Muscle of leg (tissue), 11 donors: ENCODE data around the gene TSPOAP1. TPM values are rescaled to one million over a fixed set of nuclear protein-coding genes. Genes with fewer than 3 reads are reported as not detected.

ENCODE experiments used
- DNase-seq: peaks from one replicate; pipeline ENCODE4 v3.0.0; 2013
- H3K27ac ChIP-seq: one replicate; pipeline ENCODE4 v1.5.1; 2013; ENCODE audit warnings: mild to moderate bottlenecking, low read length, control low read depth
- H3K27me3 ChIP-seq: one replicate; pipeline ENCODE4 v1.6.1; 2013; ENCODE audit warnings: low read length; ENCODE audit not compliant: control insufficient read depth, insufficient read depth
- H3K36me3 ChIP-seq: one replicate; pipeline ENCODE4 v1.6.1; 2013; ENCODE audit warnings: low read length; ENCODE audit not compliant: control insufficient read depth, insufficient read depth
- H3K4me1 ChIP-seq: one replicate; pipeline ENCODE4 v1.6.1; 2013; ENCODE audit warnings: low read length; ENCODE audit not compliant: control insufficient read depth, insufficient read depth
- H3K4me3 ChIP-seq: one replicate; pipeline ENCODE4 v1.5.1; 2013; ENCODE audit warnings: low read length, control low read depth
- H3K9me3 ChIP-seq: replicated peaks from 2 replicates; pipeline ENCODE4 v1.6.1; 2013; ENCODE audit warnings: low read depth, low read length; ENCODE audit not compliant: control insufficient read depth
- WGBS: methylation state at CpG from one replicate; pipeline ENCODE4 v1.1.5; 2013; ENCODE audit warnings: missing lambda C conversion rate; ENCODE audit not compliant: insufficient coverage; 5-methylcytosine and 5-hydroxymethylcytosine counted together
- polyA plus RNA-seq, 8 donors: library from polyadenylated mRNA; unstranded; fragments of 120-200 nt; gene quantifications; one replicate each; pipeline versions ENCODE4 v1.2.1 to v1.2.3, GENCODE V29; 2013; ENCODE audit warnings: inconsistent platforms in 1 of 8, low replicate concordance in 1 of 8; ENCODE audit not compliant: insufficient read length in 8 of 8, insufficient read depth in 1 of 8
- total RNA-seq: library from RNA; stranded (reverse); fragments of 120-200 nt; gene quantifications from one replicate; pipeline ENCODE4 v1.2.4, GENCODE V29; 2013

TSPOAP1 gene
- total and polyA plus RNA-seq, 9 donors: 3.6 to 7.4 (median 4.8) TPM

GRCh38 chr17:58310511-58311428 lies 17.8 kb downstream of the TSPOAP1 start:
- no peaks in the 10 kb centered on the region for H3K4me1 ChIP-seq
- DNase-seq: no peak
- WGBS: 83% methylated on average over 21 of the region's 23 CpGs
- H3K4me3 ChIP-seq: no peak overlapping the region
- H3K27ac ChIP-seq: no peak overlapping the region
- no peaks in the 10 kb centered on the region for H3K9me3 ChIP-seq
- no peaks in the 10 kb centered on the region for H3K36me3 ChIP-seq
- no peaks in the 10 kb centered on the region for H3K27me3 ChIP-seq

DNA sequence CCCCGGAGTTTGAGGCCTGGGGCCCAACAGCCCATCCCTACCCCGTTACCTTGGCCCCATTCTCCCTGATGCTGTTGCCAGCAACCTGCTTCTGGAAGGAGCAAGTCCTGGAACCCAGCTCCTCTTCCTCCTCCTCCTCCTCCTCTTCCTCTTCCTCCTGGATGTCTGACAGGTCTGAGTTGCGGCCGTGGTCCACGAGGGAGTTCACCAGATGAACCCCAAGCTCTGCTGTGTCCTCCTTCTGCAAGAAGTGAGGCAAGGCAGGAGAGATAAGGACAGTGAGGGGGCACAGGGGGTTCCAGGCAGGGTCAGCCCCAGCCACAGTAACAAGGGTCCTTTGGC lies 18.7 kb downstream of the TSPOAP1 start:
- no peak for DNase-seq
- Histone ChIP-seq H3K4me3 (no peak overlapping the region), H3K36me3 (no peaks in the 10 kb centered on the region), H3K27ac (no peak overlapping the region), H3K27me3 (no peaks in the 10 kb centered on the region), H3K9me3 (no peaks in the 10 kb centered on the region), H3K4me1 (no peaks in the 10 kb centered on the region)
- WGBS: 69% methylated on average over 2 of the region's 5 CpGs

GRCh38 chr17:58308985-58309917 lies 19.3 kb downstream of the TSPOAP1 start:
- no peaks in the 10 kb centered on the region for H3K36me3 ChIP-seq
- H3K27me3 ChIP-seq: no peaks in the 10 kb centered on the region
- no peaks in the 10 kb centered on the region for H3K9me3 ChIP-seq
- no peak overlapping the region for H3K4me3 ChIP-seq
- H3K4me1 ChIP-seq: peaks cover 3% of the 10 kb centered on the region
- 62% methylated on average over 10 of the region's 21 CpGs for WGBS
- H3K27ac ChIP-seq: no peak overlapping the region
- DNase-seq: no peak

GRCh38 chr17:58308173-58308984 lies 20.2 kb downstream of the TSPOAP1 start:
- WGBS: 67% methylated on average over 31 of the region's 32 CpGs
- no peak for DNase-seq
- Histone ChIP-seq H3K4me3 (no peak overlapping the region), H3K36me3 (no peaks in the 10 kb centered on the region), H3K27ac (no peak overlapping the region), H3K4me1 (peaks cover 7% of the 10 kb centered on the region), H3K27me3 (no peaks in the 10 kb centered on the region), H3K9me3 (no peaks in the 10 kb centered on the region)

- H3K36me3 ChIP-seq: no peaks in the 10 kb centered on the region
- no peak for DNase-seq
- H3K4me1 ChIP-seq: peaks cover 7% of the 10 kb centered on the region
- no peak overlapping the region for H3K27ac ChIP-seq
- 79% methylated on average over 12 of the region's 20 CpGs for WGBS
- no peak overlapping the region for H3K4me3 ChIP-seq
- no peaks in the 10 kb centered on the region for H3K27me3 ChIP-seq
- no peaks in the 10 kb centered on the region for H3K9me3 ChIP-seq
These were observed 21.0 kb downstream of the TSPOAP1 start for GRCh38 chr17:58307468-58308172.

DNA sequence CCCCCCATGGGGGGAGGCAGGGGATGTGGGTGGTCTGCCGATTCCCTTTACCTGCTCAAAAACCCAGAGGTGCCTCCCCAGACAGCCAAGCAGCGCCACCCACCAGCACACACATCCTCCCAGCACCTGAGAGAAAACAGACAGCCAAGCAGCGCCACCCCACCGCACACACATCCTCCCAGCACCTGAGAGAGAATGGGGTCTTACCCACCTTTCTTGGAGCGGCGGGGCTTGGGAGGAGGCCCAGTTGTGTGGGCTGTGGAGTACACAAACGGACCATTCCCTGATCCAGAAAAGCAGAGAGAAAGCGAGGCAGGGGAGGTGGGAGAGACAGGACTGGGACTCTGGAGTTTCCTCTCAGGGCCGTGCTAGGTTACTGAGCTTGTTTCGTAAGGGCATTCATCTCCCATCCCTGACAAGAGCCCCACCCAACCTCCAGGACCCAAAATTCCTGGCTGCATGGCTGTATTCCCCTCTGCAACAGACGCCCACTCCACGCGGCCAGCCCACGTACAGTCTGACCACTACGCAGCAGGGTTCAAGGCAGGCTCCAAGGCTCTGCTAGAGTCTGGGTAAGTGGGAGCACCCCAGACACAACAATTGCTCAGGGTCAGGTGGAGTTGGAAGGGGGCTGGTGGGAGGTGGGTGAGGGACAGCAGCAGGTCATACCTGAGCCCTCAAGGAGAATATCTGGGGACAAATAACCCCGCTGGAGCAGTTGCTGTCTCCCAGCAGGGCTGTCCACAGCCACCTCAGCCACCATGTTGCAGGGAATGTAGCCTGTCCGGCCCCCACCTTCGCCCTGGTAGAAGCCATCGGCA lies 22.3 kb downstream of the TSPOAP1 start:
- no peak overlapping the region for H3K27ac ChIP-seq
- no peak for DNase-seq
- 90% methylated on average over 13 of the region's 19 CpGs for WGBS
- H3K27me3 ChIP-seq: no peaks in the 10 kb centered on the region
- no peaks in the 10 kb centered on the region for H3K36me3 ChIP-seq
- peaks cover 7% of the 10 kb centered on the region for H3K4me1 ChIP-seq
- no peaks in the 10 kb centered on the region for H3K9me3 ChIP-seq
- H3K4me3 ChIP-seq: no peak overlapping the region

- Histone ChIP-seq H3K4me1 (peaks cover 7% of the 10 kb centered on the region), H3K36me3 (no peaks in the 10 kb centered on the region), H3K27ac (no peak overlapping the region), H3K27me3 (no peaks in the 10 kb centered on the region), H3K4me3 (no peak overlapping the region), H3K9me3 (no peaks in the 10 kb centered on the region)
- DNase-seq: no peak
- 63% methylated on average over 3 of the region's 8 CpGs for WGBS
These were observed 23.0 kb downstream of the TSPOAP1 start for GRCh38 chr17:58305626-58306025.

DNA sequence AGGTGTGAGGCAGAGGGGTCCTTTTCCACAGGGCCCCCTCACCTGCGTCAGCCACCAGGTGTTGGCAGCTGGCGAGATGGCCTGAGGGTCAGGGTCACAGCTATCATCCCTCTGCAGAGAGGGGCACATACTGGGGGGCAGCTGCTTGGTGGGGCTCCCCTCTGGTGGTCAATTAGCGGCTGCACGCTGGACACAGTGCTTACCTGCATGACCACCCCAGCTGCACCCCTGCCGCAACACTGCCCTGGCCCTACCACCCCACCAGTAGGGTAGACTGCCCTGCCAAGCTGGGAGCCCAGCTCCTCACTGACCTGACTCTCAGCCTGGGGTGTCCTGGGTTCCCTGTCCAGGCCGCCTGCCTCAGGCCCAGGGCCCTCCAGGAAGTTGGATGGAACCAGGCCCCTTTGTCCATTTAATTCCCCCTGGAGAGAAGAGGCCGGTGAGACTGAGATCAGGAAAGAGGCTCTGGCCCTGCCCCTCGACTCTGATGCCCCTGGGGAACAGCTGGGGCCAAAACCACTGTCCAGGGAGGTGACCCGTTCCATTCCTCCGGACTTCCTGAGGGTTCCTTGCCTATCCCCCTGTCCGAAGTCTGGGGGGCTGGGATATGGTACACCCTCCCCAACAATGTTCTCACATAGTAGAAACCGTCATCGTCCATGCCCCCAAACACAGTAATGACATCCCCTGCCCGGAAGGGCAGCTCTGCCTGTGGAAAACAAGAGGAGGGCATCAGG lies 23.7 kb downstream of the TSPOAP1 start:
- Histone ChIP-seq H3K4me3 (no peak overlapping the region), H3K9me3 (no peaks in the 10 kb centered on the region), H3K27ac (no peak overlapping the region), H3K4me1 (peaks cover 7% of the 10 kb centered on the region), H3K27me3 (no peaks in the 10 kb centered on the region), H3K36me3 (no peaks in the 10 kb centered on the region)
- no peak for DNase-seq
- WGBS: 73% methylated on average over 10 of the region's 14 CpGs
